AML-193 (cell line): ENCODE measurements around the gene ALPI.
"Not testable (repeated sequence)": the region's sequence is repeated elsewhere in the genome, so short reads cannot be mapped to it uniquely, and the experiment has no call there.

Experiments used
- DNase-seq, 2 experiments: peaks; one replicate each; lab custom pipeline; 2025; lab: John Stamatoyannopoulos, UW

The ALPI gene

GRCh38 chr2:232455426-232456255 lies at the start of gene ALPI:
ALPI (plus strand) TSS chr2:232456153; CDS start chr2:232456200, 47 bp downstream.
- DNase-seq, result no peak

DNA sequence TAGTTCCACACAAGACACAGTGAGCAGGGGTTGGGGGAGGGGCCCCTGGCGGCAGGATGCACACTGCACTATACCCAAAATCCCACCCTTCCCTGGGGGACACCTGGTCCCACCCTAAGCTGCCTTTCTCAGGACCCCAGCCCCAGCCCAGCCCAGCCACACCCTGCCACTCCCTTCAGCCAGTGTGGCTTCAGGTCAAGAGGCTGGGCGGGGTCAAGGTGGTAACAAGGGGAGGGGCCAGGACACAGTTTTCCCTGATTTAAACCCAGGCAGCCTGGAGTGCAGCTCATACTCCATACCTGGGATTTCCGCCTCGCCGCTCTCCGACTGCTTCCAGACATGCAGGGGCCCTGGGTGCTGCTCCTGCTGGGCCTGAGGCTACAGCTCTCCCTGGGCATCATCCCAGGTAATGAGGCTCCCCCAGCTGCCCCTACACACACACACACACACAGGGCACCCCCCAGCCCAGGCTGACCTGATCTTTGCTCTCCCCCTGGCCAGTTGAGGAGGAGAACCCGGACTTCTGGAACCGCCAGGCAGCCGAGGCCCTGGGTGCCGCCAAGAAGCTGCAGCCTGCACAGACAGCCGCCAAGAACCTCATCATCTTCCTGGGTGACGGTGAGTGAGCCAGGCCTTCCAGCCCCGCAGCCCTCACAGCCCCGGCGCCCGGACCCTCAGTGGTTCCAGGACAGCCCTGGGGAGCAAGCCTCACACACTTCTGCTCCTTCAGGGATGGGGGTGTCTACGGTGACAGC lies 49.2 kb upstream of the ALPI start, which contains the start of gene ALPG:
Gene ALPG, plus strand, starts transcription at position 289 of the 755 bp plus-strand sequence. Its CDS starts 51 bp downstream, at position 340.
- no peak for DNase-seq

DNA sequence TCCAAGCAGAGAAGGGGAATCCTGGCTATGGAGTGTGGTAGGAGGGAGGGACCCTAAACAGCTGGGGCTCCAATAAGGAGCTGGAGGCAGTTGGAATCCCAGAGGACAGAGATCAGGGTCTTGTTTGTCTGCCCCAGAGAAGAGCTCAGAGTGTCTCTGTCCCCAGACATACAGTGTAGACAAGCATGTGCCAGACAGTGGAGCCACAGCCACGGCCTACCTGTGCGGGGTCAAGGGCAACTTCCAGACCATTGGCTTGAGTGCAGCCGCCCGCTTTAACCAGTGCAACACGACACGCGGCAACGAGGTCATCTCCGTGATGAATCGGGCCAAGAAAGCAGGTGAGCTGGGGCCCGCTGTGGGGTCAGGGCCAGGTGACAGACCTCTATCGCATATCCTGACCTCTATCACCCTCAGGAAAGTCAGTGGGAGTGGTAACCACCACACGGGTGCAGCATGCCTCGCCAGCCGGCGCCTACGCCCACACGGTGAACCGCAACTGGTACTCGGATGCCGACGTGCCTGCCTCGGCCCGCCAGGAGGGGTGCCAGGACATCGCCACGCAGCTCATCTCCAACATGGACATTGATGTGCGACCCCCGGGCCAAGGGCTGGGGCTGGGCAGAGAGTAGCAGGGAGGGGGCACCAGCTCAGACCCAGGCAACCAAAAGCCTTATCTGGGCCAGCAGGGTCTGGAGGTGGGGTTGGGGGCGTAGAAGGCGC lies 48.4 kb upstream of the ALPI start:
- not testable (repeated sequence) for DNase-seq

- not testable (repeated sequence) for DNase-seq
These were observed 47.7 kb upstream of the ALPI start for GRCh38 chr2:232408269-232408668.

DNA sequence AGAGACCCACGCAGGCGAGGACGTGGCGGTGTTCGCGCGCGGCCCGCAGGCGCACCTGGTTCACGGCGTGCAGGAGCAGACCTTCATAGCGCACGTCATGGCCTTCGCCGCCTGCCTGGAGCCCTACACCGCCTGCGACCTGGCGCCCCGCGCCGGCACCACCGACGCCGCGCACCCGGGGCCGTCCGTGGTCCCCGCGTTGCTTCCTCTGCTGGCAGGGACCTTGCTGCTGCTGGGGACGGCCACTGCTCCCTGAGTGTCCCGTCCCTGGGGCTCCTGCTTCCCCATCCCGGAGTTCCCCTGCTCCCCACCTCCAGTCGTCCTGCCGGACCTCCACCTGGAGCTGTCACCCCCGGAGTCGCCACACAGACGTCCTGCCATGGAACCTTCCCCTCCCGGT lies 46.3 kb upstream of the ALPI start:
- DNase-seq, result not testable (repeated sequence)

DNA sequence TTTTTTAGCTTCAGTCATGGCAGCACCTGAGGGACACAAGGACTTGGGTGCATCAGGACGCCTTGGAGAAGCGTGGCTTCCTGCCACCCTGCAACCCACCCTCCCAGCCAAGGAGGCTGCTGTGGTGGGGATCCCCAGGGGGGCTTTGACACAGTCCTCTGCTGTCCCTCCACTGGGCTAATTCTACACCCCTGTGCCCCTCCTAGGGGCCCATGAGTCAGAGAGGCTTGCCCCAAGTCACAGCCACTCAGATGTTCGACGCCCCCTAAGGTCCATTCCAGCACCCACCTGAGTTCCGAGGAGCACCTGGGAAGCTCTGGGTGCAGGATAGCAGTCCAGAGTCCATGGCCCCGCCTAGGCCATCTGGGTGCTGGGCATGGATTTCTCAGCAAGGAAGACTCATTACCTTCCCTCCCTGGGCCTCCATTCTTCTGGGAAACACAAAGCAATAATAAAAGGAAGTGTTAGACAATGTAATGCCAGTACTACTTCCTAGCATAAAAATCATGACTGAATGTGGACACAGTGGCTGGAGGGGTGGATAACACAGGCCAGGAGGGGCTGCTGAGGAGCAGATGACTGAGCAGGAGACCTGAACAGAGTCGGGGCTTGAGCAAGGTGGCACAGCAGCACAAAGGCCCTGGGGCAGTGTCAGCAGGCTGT lies 45.6 kb upstream of the ALPI start:
- no peak for DNase-seq

- no peak for DNase-seq
These were observed 43.9 kb upstream of the ALPI start for GRCh38 chr2:232411901-232412629.

DNA sequence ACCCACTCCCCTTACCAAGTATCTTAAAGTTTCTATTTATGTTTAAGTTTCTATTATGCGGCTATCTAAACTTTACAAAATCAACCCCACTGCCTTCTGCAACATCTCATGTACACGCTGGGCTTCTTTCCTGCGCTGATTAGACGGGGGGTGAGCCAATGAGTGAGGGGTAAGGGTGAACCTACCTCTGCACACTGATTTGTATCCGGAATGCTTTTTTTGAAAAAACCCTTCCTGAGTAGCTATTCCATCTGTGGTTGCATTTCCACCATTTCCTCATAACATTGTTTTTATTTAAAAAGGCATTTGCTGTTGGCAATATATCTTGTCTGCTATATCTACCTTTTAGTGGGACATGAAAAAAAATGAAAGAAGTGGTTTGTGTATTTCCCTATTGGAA lies 43.0 kb upstream of the ALPI start:
- no peak for DNase-seq

DNA sequence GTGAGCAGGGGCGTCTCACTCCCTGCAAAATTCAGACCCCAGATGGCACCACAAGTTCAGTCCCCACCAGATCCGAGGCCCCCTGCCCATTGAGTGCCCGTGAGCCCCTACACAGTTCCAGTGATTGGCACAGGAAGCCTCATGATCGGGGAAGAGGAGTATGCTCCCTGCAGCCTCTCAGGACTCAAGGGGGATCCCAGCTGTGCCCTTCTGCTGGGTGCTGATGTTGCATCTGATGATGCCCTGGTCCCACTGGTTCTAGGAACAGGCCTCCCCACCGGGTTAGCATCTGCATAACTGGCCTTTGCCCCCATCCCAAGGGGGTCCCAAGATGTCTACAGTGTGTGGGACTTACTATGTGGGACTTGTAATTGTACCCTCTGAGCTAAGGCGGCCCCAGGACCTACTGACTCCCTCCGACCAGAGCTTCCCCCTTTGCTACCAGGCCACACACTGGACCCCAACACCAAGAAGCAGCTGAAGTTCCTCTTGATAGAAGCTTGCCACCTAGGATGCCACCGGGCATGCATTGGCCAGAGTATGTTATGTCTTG lies 40.7 kb upstream of the ALPI start:
- DNase-seq, result no peak

- no peak for DNase-seq
These were observed 40.0 kb upstream of the ALPI start for GRCh38 chr2:232415736-232416520.

- no peak for DNase-seq
These were observed 39.2 kb upstream of the ALPI start for GRCh38 chr2:232416521-232417470.

GRCh38 chr2:232417489-232417888 lies 38.5 kb upstream of the ALPI start:
- no peak for DNase-seq

- no peak for DNase-seq
These were observed 37.9 kb upstream of the ALPI start for GRCh38 chr2:232418056-232418455.

GRCh38 chr2:232418466-232419244 lies 37.3 kb upstream of the ALPI start:
- no peak for DNase-seq

DNA sequence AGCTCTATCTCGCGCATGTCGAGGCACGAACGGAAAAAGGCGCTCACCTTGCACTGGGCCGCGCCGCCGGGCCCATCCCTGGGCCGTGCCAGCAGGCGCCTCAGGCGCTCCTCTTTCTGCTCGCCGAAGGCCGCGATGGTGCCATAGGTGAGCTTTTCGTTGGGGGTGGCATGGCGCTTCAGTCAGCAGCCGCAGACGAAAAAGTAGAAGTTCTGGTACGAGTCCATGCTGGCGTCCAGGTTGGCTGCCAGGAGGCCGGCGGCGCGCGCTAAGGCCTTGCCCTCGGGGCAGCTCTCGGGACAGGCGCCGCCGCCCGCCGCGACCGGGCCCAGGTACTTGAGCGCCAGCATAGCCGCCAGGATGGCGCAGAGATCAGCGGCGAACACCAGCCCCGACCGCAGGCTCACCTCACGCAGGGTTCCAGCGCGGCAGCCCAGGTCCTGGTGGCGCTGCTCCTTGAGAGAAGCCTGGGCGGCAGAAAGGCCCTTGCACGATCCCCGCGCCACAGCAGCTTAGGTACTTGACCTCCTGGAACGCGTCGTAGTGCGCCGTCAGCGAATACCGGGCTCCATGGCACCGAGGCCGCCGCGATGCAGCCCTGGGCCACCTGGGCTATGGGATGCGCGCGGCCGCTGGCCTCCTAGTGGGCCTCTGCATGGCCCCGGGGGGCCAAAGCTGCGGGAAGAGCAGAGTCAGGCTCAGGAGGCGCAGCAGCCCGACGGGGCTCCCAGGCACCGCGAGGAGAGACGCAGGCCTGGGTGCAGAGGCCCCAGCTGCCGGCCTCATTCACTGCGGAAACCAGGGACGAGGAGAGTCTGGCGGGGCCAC lies 36.5 kb upstream of the ALPI start:
- no peak for DNase-seq

- DNase-seq, result no peak
These were observed 35.9 kb upstream of the ALPI start for GRCh38 chr2:232420073-232420454.
